Suprapubic skin (tissue), 4 donors: ENCODE results near the gene CTNNBL1. TPM values are rescaled to one million over a fixed set of nuclear protein-coding genes. Genes with fewer than 3 reads are reported as not detected.

Experiments
- DNase-seq, 2 donors: peaks; one replicate each; pipeline ENCODE4 v3.0.0-alpha.2; 2019; ENCODE audit warnings: low spot score in 2 of 2
- H3K27ac ChIP-seq: fragments of 200-600 bp; sonication (generic); one replicate; pipeline ENCODE4 v1.5.1; 2019
- H3K27me3 ChIP-seq: fragments of 200-600 bp; sonication (generic); one replicate; pipeline ENCODE4 v1.5.1; 2019
- H3K36me3 ChIP-seq: fragments of 200-600 bp; sonication (generic); one replicate; pipeline ENCODE4 v1.5.1; 2019
- H3K4me1 ChIP-seq: fragments of 200-600 bp; sonication (generic); one replicate; pipeline ENCODE4 v1.5.1; 2019
- H3K4me3 ChIP-seq: fragments of 200-600 bp; sonication (generic); one replicate; pipeline ENCODE4 v1.5.1; 2019; ENCODE audit warnings: mild to moderate bottlenecking
- H3K9me3 ChIP-seq: fragments of 200-600 bp; sonication (generic); one replicate; pipeline ENCODE4 v1.5.1; 2019
- CTCF ChIP-seq, 2 donors: fragments of 200-600 bp in 1 of 2; fragments of 450-650 bp in 1 of 2; sonication (generic) in 1 of 2; IDR thresholded peaks; one replicate each; pipeline ENCODE4 v1.5.1; 2016 to 2019; ENCODE audit warnings: antibody characterized with exemption in 2 of 2, mild to moderate bottlenecking in 1 of 2, moderate library complexity in 1 of 2
- EP300 ChIP-seq: sonication (generic); formaldehyde crosslinking; IDR thresholded peaks from one replicate; pipeline ENCODE4 v1.6.1; 2017; ENCODE audit warnings: antibody characterized with exemption
- POLR2A ChIP-seq, 2 donors: fragments of 450-650 bp; IDR thresholded peaks; one replicate each; pipeline ENCODE4 v1.6.1; 2017; ENCODE audit warnings: antibody characterized with exemption in 2 of 2, mild to moderate bottlenecking in 2 of 2, moderate library complexity in 2 of 2
- POLR2AphosphoS5 ChIP-seq, 3 donors: sonication (generic); formaldehyde crosslinking; IDR thresholded peaks; one replicate each; pipeline ENCODE4 v1.6.1; 2017; ENCODE audit warnings: antibody characterized with exemption in 3 of 3
- WGBS: methylation state at CpG from one replicate; pipeline ENCODE4 v1.1.5; 2018; 5-methylcytosine and 5-hydroxymethylcytosine counted together
- total RNA-seq, 4 donors: library from RNA; depleted of rRNA; stranded (reverse); fragments of >200 nt; gene quantifications; one replicate each; pipeline ENCODE4 v1.1.0, GENCODE V29; 2016

CTNNBL1 gene
- total RNA-seq, 4 donors from 2014 or later = 17.2 to 27.4 (median 26.1) TPM

GRCh38 chr20:37749620-37750403 lies 56.0 kb downstream of the CTNNBL1 start:
- H3K27me3 ChIP-seq = no peaks in the 10 kb centered on the region
- no peak overlapping the region for H3K27ac ChIP-seq
- WGBS = 91% methylated on average over 8 of the region's 8 CpGs

GRCh38 chr20:37755665-37756064 lies 61.8 kb downstream of the CTNNBL1 start:
- Histone ChIP-seq H3K4me3 (no peak overlapping the region), H3K36me3 (peaks cover 25% of the 10 kb centered on the region), H3K27ac (no peak overlapping the region), H3K27me3 (no peaks in the 10 kb centered on the region), H3K4me1 (no peaks in the 10 kb centered on the region), H3K9me3 (no peaks in the 10 kb centered on the region)
- WGBS = 70% methylated on average over 3 of the region's 3 CpGs
- no peak for DNase-seq
- TF ChIP-seq POLR2AphosphoS5 (IDR thresholded peaks at IDR 0.05) (no peak), EP300 (no peak), POLR2A (IDR thresholded peaks at IDR 0.05) (no peak)

More at GRCh38 chr20:37749620-37750403, 56.0 kb downstream of the CTNNBL1 start:
- Histone ChIP-seq H3K4me3 (no peak overlapping the region), H3K36me3 (peaks cover 45% of the 10 kb centered on the region), H3K4me1 (no peaks in the 10 kb centered on the region), H3K9me3 (no peaks in the 10 kb centered on the region)
- DNase-seq = no peak
- TF ChIP-seq CTCF (IDR thresholded peaks at IDR 0.05) (no peak), EP300 (no peak), POLR2A (IDR thresholded peaks at IDR 0.05) (no peak), POLR2AphosphoS5 (IDR thresholded peaks at IDR 0.05) (no peak)

GRCh38 chr20:37756234-37756633 lies 62.4 kb downstream of the CTNNBL1 start:
- Histone ChIP-seq H3K4me3 (no peak overlapping the region), H3K9me3 (no peaks in the 10 kb centered on the region), H3K36me3 (peaks cover 25% of the 10 kb centered on the region), H3K4me1 (no peaks in the 10 kb centered on the region), H3K27me3 (no peaks in the 10 kb centered on the region), H3K27ac (no peak overlapping the region)
- no peak for TF ChIP-seq POLR2A (IDR thresholded peaks at IDR 0.05)
- no peak for TF ChIP-seq POLR2AphosphoS5 (IDR thresholded peaks at IDR 0.05)
- TF ChIP-seq EP300 = no peak
- no peak for TF ChIP-seq CTCF (IDR thresholded peaks at IDR 0.05)
- 44% methylated on average over 2 of the region's 2 CpGs for WGBS
- DNase-seq = no peak

- H3K27ac ChIP-seq = no peak overlapping the region
- TF ChIP-seq POLR2AphosphoS5 (IDR thresholded peaks at IDR 0.05) (no peak), POLR2A (IDR thresholded peaks at IDR 0.05) (no peak), CTCF (IDR thresholded peaks at IDR 0.05) (no peak), EP300 (no peak)
- H3K4me1 ChIP-seq = no peaks in the 10 kb centered on the region
- 82% methylated on average over 6 of the region's 6 CpGs for WGBS
- H3K9me3 ChIP-seq = no peaks in the 10 kb centered on the region
- DNase-seq = no peak
- H3K27me3 ChIP-seq = no peaks in the 10 kb centered on the region
- peaks cover 18% of the 10 kb centered on the region for H3K36me3 ChIP-seq
- no peak overlapping the region for H3K4me3 ChIP-seq
These were observed 63.7 kb downstream of the CTNNBL1 start for GRCh38 chr20:37757550-37757949.

- H3K27me3 ChIP-seq = no peaks in the 10 kb centered on the region
- H3K4me3 ChIP-seq = no peak overlapping the region
- H3K9me3 ChIP-seq = no peaks in the 10 kb centered on the region
- TF ChIP-seq POLR2A (IDR thresholded peaks at IDR 0.05) = no peak
- TF ChIP-seq EP300 = no peak
- TF ChIP-seq POLR2AphosphoS5 (IDR thresholded peaks at IDR 0.05) = no peak
- TF ChIP-seq CTCF (IDR thresholded peaks at IDR 0.05) = no peak
- no peak for DNase-seq
- peaks cover 18% of the 10 kb centered on the region for H3K36me3 ChIP-seq
- H3K4me1 ChIP-seq = no peaks in the 10 kb centered on the region
- 91% methylated on average over 5 of the region's 5 CpGs for WGBS
- H3K27ac ChIP-seq = no peak overlapping the region
These were observed 64.5 kb downstream of the CTNNBL1 start for GRCh38 chr20:37758332-37758731.
